ENCODE measurements around the gene SLC26A1. TPM values are rescaled to one million over a fixed set of nuclear protein-coding genes. Genes with fewer than 3 reads are reported as not detected.

SLC26A1 gene
- total RNA-seq, 1 donor: 0.27 TPM

GRCh38 chr4:998096-998691 is 5.0 kb upstream of the SLC26A1 start:
- DNase-seq (ENCODE audit: low read depth): no peak
- H3K4me3 ChIP-seq (ENCODE audit: low read depth, low read length): no peak overlapping the region
- no peak for TF ChIP-seq CTCF (IDR thresholded peaks at IDR 0.05; ENCODE audit: insufficient read depth, low read length)

- TF ChIP-seq CTCF (IDR thresholded peaks at IDR 0.05; ENCODE audit: insufficient read depth, low read length): no peak
- DNase-seq (ENCODE audit: low read depth): no peak
- H3K4me3 ChIP-seq (ENCODE audit: low read depth, low read length): peak overlapping the region; percentile 37
Observed at GRCh38 chr4:997375-998071, 4.3 kb upstream of the SLC26A1 start.

- TF ChIP-seq CTCF (IDR thresholded peaks at IDR 0.05; ENCODE audit: insufficient read depth, low read length): no peak
- no peak overlapping the region for H3K4me3 ChIP-seq (ENCODE audit: low read depth, low read length)
- DNase-seq (ENCODE audit: low read depth): no peak
Observed at GRCh38 chr4:996997-997374, 3.8 kb upstream of the SLC26A1 start.

- H3K4me3 ChIP-seq (ENCODE audit: low read depth, low read length): no peak overlapping the region
- no peak for TF ChIP-seq CTCF (IDR thresholded peaks at IDR 0.05; ENCODE audit: insufficient read depth, low read length)
- DNase-seq (ENCODE audit: low read depth): no peak
Observed at GRCh38 chr4:996030-996996, 3.1 kb upstream of the SLC26A1 start.

- DNase-seq (ENCODE audit: low read depth): no peak
- TF ChIP-seq CTCF (IDR thresholded peaks at IDR 0.05; ENCODE audit: insufficient read depth, low read length): no peak
- no peak overlapping the region for H3K4me3 ChIP-seq (ENCODE audit: low read depth, low read length)
Observed at GRCh38 chr4:995311-996026, 2.3 kb upstream of the SLC26A1 start.
